HG02885 (cell line): ENCODE data around the gene AP3B1.
"Not testable (repeated sequence)": the region's sequence is repeated elsewhere in the genome, so short reads cannot be mapped to it uniquely, and the experiment has no call there.

Source experiments
- ATAC-seq: cut with Tn5 transposase; IDR thresholded peaks from one replicate; pipeline ENCODE4 v1.9.1; 2021; ENCODE audit warnings: mild to moderate bottlenecking; ENCODE audit not compliant: unreplicated experiment, poor library complexity

The AP3B1 gene

DNA sequence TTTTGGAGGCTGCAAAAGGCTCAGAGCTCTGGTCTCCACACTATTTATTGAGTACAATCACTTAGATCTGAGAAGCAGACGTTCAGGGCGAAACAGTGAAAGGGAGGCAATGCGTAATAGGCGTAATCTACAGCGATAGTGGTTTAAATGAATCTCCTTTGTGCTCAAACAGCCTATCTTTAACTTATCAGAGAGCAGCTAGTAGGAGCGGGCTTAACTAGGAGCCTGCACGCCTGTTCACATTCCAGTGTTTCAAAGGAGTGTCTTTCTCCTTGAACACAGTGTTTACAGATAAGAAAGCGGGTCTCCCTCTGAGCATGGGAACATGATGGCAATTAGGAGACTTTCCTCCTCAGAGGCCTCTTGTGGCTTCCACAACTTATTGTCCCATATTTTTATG is 49.4 kb downstream of the AP3B1 start:
- ATAC-seq: no peak

DNA sequence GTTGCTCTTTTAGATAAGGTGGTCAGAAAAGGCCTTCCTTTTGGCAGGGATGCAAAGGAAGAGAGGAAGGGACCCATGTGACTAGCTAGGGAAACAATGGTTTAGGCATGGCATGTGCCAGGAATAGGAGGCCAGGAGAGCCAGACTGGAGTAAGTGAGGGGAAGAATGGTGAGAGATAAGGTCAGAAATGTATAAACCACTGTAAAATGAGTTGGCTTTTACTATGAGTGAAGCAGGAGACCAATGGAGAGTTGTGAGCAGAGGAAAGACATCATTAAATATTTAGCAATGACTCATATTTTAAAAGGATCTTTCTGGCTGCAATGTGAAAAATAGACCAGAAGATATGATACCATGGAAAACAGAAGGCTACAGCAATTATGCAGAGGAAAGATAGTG is 50.9 kb downstream of the AP3B1 start:
- ATAC-seq: no peak

DNA sequence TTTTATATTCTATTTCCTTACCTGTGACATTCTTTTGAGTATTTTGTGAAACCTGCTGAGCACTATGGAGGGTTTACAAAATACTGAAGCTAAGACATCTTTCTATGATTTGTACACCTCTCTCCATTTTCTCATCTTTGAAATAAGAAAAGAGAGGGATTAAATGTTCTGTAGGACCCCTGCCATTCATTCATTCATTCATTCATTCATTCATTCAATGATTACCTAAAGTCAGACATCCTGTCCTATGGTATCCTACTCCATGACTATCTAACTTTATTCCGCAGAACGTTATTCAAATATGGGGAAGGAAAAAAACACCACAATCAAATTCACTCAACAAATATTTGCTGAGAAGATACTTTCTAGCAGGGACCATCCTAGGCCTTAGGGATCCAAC is 51.4 kb downstream of the AP3B1 start:
- ATAC-seq: no peak

DNA sequence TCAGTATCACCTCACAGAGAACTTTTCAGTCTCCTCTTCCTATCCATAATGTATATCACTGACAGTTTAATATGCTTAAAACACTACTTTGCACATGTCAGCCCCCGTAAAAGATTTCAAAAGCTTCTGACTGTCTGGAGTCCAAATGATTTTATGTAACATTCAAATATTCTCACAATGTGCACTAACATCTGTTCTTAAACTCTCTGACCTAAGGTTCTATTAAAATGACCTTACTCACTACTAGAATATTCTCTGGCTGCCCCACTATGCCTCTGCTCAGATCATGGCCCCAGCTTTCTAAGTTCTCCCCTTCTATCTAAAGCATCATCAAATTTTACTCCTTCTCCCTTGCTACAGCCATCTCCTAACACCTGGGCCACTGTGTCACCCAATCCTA is 52.5 kb downstream of the AP3B1 start:
- no peak for ATAC-seq

DNA sequence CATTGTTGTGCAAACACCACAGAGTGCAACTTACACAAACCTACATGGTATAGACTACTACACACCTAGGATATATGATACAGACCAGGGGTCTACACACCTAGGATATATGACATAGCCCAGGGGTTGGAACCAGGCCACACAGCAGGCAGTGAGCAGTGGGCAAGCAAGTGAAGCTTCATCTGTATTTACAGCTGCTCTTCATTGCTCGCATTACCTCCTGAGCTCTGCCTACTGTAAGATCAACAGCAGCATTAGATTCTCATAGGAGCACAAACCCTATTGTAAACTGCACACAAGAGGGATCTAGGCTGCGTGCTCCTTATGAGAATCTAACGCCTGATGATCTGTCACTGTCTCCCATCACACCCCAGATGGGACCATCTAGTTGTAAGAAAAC is 56.6 kb downstream of the AP3B1 start:
- no peak for ATAC-seq

DNA sequence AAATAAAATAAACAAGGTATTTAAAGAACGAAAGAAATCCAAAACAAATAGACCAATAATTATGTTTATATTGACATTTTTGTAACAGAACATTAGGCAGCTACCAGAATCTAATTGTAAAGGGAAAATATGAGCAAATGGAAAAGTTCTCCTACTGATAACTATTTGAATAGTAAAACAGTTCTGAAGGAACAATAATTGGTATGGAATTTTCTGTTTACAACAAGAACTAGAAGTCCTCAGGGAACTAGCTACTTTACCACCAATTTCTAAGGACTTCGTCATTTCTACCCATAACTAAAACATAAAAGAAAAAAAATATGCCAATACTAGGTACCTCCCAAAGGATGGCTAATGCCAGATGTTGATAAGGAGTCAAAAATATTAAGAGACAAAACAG is 58.5 kb downstream of the AP3B1 start:
- no peak for ATAC-seq

- peak; percentile 77 for ATAC-seq
Measured at GRCh38 chr5:78235289-78235688, 59.2 kb downstream of the AP3B1 start.

DNA sequence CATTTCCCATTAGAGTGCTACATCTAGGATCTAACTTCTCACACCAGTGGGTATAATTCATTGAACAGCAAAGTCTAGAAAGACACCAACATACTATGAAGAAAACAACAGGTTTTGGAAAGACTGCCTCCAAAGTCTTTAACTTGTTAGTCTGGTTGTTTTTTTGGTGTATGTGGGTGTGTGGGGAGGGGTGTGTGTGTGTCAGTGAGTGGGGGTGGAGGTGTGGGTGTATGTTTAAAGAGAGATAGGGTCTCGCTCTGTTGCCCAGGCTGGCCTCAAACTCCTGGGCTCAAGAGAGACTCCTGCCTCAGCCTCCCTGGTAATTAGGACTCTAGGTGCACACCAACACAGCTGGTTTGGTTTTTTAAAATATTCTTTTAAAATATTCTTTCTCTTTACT is 59.7 kb downstream of the AP3B1 start:
- no peak for ATAC-seq

DNA sequence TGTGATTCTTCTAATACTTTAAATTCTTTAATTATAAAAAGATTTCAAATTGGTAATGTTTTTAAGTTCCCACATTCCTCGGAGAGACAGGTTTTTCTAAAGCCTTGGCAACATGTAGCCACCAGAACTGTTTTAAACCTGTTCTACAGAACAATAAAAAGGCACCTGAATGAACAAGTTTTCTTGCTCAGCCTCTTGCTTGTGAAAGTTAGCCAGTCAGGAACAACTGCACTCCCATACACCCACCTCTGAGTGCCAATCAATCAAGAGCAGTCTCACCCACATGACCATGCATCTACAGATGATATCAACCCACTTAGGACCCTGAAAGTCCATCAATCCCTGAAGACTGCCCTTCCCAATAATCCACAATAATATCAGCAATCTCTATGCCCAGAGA is 62.3 kb downstream of the AP3B1 start:
- no peak for ATAC-seq

DNA sequence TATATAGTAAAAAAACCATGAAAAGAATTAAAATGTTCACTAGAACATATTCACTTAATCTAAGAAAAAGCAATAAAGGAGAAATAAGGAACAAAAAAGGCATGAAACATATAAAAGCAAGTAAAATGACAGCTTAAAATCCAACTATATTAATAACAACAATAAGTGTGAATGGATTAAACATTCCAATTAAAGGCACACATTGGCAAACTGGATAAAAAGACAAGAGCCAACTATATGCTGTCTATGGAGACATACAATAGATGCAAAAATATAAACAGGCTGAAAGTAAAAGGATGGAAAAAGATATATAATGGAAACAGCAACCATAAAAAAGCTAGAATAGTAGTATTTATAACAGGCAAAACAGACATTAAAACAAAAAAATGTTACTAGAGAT is 70.1 kb downstream of the AP3B1 start:
- ATAC-seq: no peak

GRCh38 chr5:78221964-78222451 is 72.5 kb downstream of the AP3B1 start:
- peak; percentile 100 for ATAC-seq

GRCh38 chr5:78221467-78221866 is 73.0 kb downstream of the AP3B1 start:
- no peak for ATAC-seq

DNA sequence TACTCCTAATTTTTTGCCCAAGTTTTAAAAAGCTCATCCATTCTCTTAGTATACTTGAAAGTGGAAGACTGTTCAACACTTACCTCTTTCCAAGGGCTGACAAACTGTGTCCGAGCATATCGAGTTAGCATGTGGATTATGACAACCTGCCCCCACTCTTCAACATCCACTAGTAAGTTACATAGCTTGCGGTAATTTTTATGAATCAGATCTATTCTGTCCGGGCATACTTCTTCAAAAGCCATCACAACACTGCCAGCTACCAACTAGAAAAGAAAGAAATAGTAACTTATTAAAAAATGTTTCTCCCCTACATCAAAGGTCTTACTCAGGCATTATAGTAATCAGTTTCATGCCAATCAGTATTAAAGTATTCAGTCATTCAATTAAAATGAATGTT is 78.5 kb downstream of the AP3B1 start:
- no peak for ATAC-seq

DNA sequence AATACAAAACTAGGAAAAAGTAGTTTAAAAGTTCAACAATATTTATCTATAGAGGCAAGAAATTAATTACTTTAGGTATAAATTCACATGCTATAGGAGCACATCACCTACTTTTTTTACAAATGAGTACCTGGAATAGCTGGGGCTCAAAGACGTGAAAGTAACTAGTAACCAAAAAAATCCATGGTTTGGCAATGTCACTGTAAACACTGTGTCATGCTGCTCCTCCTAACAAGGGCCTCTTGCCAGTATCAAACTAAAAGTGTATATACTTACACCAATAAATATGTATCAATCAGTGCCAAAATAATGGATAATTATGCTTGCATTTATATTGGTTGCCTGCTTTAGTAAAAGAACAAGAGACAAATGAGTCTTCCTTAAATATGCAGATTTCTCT is 78.9 kb downstream of the AP3B1 start:
- no peak for ATAC-seq

- ATAC-seq: no peak
Measured at GRCh38 chr5:78213799-78214198, 80.7 kb downstream of the AP3B1 start.

DNA sequence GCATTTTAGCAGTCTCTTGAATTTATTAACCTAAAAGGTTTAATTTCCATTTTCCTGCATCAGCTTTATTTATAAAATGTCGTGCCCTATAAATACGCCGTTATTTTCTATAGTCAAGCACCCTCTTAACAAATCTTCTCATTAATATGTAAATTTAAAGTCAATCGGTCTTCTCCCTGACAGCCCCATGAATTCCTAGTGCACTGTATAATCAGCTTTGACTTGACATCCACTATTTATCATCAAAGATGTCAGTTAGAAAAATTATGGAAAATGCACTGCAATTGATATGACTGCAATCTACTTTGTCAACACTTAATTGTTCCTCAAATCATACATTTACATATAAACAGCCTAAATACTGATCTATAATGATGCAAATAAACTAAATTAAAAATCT is 83.4 kb downstream of the AP3B1 start:
- ATAC-seq: no peak

DNA sequence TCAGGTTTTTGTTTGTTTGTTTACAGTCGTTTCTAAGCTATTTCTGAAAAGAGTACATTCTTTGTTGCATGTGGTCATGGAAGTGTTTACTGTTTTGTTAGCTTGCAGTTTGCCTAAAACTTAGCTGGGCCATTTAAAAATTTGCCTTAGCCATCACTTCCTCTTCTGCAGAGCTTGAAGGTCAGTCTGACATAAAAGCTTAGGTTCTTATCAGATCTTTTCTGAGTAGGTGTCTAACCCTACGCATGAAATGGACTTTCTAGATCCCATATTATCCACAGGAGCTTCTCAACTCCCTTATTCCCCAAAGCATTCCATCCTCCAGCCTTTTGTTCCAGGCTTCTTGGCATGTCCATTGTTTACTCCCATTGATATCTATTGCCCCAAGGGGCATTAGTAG is 90.3 kb downstream of the AP3B1 start:
- ATAC-seq: no peak

DNA sequence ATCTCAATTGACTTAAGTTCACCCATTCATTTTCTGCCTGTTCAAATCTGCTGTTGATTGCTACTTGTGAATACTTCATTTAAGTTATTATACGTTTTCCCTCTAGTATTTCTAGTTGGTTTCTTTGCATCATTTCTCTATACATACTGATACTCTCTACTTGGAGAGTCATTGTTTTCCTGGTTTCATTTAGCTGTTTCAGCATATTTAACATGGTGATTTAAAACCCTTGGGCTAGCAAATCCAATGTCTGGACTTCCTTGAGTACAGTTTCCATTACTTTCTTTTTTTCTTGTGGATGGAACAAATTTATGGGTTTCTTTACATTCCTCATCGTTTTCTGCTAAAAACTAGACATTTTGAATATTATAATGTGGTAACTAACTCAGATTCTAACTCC is 90.7 kb downstream of the AP3B1 start:
- ATAC-seq: no peak

DNA sequence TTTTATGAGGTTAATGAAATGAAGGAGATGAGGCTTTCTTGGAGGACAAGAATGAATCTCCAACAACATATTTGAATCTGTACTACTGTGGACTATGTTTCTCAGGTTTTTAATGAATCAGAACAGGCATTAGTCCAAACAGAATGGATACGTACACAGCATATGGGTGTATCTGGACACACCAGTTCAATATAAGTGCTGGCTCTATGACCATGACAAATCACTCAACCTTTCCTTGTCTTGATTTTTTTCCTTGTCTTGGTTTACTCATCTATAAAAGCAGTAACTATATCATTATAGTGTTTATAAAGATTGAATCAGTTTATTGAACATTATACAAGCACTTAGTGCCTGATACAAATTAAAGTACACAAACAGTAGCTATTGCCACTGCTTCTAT is 104.1 kb downstream of the AP3B1 start:
- no peak for ATAC-seq

GRCh38 chr5:78188681-78189080 is 105.8 kb downstream of the AP3B1 start:
- ATAC-seq: not testable (repeated sequence)

- ATAC-seq: no peak
Measured at GRCh38 chr5:78187172-78187571, 107.3 kb downstream of the AP3B1 start.

DNA sequence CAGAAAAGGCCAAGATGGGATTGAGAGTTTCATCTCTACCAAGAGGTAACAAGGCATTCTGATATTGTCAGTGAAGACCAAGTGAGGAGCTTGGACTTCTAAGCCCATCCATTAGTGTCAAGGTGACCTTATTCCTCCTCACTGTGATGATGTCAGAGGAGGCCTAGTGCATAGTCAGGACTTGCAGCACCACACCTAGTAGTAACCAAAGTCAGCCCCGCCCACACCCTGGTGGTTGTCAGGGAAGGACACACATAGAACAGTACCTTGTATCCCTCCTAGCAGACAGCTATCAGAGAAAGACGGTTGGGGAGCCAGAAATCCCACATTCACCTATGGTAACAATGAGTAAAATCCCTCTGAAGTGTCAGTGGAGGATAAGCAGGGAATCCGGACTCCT is 111.7 kb downstream of the AP3B1 start:
- ATAC-seq: no peak

DNA sequence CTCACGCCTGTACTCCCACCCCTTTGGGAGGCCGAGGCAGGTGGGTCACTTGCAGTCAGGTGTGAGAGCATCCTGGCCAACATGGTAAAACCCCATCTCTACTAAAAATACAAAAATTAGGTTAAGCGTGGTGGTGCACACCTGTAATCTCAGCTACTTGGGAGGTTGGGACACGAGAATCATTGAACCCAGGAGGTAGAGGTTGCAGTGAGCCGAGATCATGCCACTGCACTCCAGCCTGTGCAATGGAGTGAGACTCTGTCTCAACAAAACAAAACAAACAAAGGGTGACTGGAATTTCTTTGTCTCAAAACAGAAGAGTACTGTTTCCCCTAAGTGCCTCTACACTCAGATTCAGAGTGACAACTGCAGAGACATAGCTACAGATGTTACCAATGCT is 116.1 kb downstream of the AP3B1 start:
- ATAC-seq: no peak
